WTC11 (cell line): ENCODE data around the gene LTBP3. TPM values are rescaled to one million over a fixed set of nuclear protein-coding genes. Genes with fewer than 3 reads are reported as not detected.

ENCODE experiments used
- ATAC-seq: fragments of 200-7000 bp; cut with Tn5 transposase; 2 replicates; pipeline ENCODE4 v1.10.0; 2021; ENCODE audit warnings: mild to moderate bottlenecking, moderate library complexity
- CTCF ChIA-PET: fragments of 300-600 bp; sonication (Branson Sonifier 250); formaldehyde crosslinking; loops from one replicate; lab custom pipeline; 2021; ENCODE audit warnings: antibody characterized with exemption; lab: Charles Lee
- POLR2A ChIA-PET: fragments of 350-600 bp; sonication (Branson Sonifier 250); formaldehyde crosslinking; loops from one replicate; lab custom pipeline; 2021; ENCODE audit warnings: antibody characterized with exemption; lab: Charles Lee
- DNase-seq: peaks from one replicate; pipeline ENCODE4 v3.0.0; 2021; ENCODE audit warnings: low spot score
- H3K27ac Mint-ChIP-seq: 2 replicates; pipeline ENCODE4 v1.8.0; 2021; ENCODE audit warnings: mixed read lengths
- H3K27me3 Mint-ChIP-seq: 2 replicates; pipeline ENCODE4 v1.8.0; 2021; ENCODE audit warnings: low read depth, mild to moderate bottlenecking, moderate library complexity, mixed read lengths
- H3K36me3 Mint-ChIP-seq: 2 replicates; pipeline ENCODE4 v1.8.0; 2021; ENCODE audit warnings: mixed read lengths
- H3K4me1 Mint-ChIP-seq: 2 replicates; pipeline ENCODE4 v1.8.0; 2022; ENCODE audit warnings: mixed read lengths
- H3K4me3 Mint-ChIP-seq: 2 replicates; pipeline ENCODE4 v1.8.0; 2021; ENCODE audit warnings: mild to moderate bottlenecking, moderate library complexity, mixed read lengths
- H3K9me3 Mint-ChIP-seq: 2 replicates; pipeline ENCODE4 v1.8.0; 2021; ENCODE audit warnings: mixed read lengths
- FOXJ3 ChIP-seq: sonication (generic); formaldehyde crosslinking; IDR thresholded peaks from 2 replicates; pipeline ENCODE4 v1.9.0; 2021; ENCODE audit warnings: missing genetic modification reagents, mild to moderate bottlenecking, borderline replicate concordance
- FOXP4 ChIP-seq: sonication (generic); formaldehyde crosslinking; IDR thresholded peaks from 2 replicates; pipeline ENCODE4 v1.8.0; 2022; ENCODE audit warnings: mild to moderate bottlenecking, missing genetic modification reagents
- RELA ChIP-seq: sonication (generic); formaldehyde crosslinking; IDR thresholded peaks from 2 replicates; pipeline ENCODE4 v1.8.1; 2022; ENCODE audit warnings: missing genetic modification reagents, mild to moderate bottlenecking, borderline replicate concordance
- SP1 ChIP-seq: sonication (generic); formaldehyde crosslinking; conservative IDR thresholded peaks from 2 replicates; pipeline ENCODE4 v1.8.1; 2022; ENCODE audit warnings: missing genetic modification reagents
- USF2 ChIP-seq: sonication (generic); formaldehyde crosslinking; IDR thresholded peaks from 2 replicates; pipeline ENCODE4 v1.8.1; 2023; ENCODE audit warnings: mild to moderate bottlenecking, missing genetic modification reagents, moderate library complexity
- ZNF317 ChIP-seq: sonication (generic); formaldehyde crosslinking; IDR thresholded peaks from 2 replicates; pipeline ENCODE4 v1.8.1; 2023; ENCODE audit warnings: low read depth, mild to moderate bottlenecking, moderate library complexity, missing genetic modification reagents, borderline replicate concordance
- ZNF671 ChIP-seq: fragments of 250-450 bp; sonication (Bioruptor Pico); IDR thresholded peaks from 2 replicates; pipeline ENCODE4 v1.8.0; 2021; ENCODE audit warnings: mild to moderate bottlenecking
- ZSCAN18 ChIP-seq: fragments of 250-450 bp; sonication (Bioruptor Pico); IDR thresholded peaks from 2 replicates; pipeline ENCODE4 v2.1.2; 2022; ENCODE audit warnings: mild to moderate bottlenecking, moderate library complexity
- total RNA-seq: library from RNA; stranded (reverse); gene quantifications from 3 replicates; pipeline ENCODE4 v1.2.3, GENCODE V29; 2021
- TF ChIP-seq, protein P1 (sequence below): sonication (generic); formaldehyde crosslinking; IDR thresholded peaks from 2 replicates; pipeline ENCODE4 v1.8.1; 2022; ENCODE audit warnings: mild to moderate bottlenecking, missing genetic modification reagents, moderate library complexity, borderline replicate concordance
- TF ChIP-seq, protein P2 (sequence below): fragments of 200-600 bp; IDR thresholded peaks from 2 replicates; pipeline ENCODE4 v1.8.0; 2022; ENCODE audit warnings: antibody characterized with exemption
- TF ChIP-seq, protein P3 (sequence below): fragments of 250-450 bp; sonication (Bioruptor Pico); IDR thresholded peaks from 2 replicates; pipeline ENCODE4 v1.9.0; 2021; ENCODE audit warnings: moderate library complexity, mild to moderate bottlenecking, inconsistent platforms, borderline replicate concordance
- TF ChIP-seq, protein P4 (sequence below): sonication (generic); formaldehyde crosslinking; IDR thresholded peaks from 2 replicates; pipeline ENCODE4 v1.8.0; 2022; ENCODE audit warnings: mild to moderate bottlenecking, missing genetic modification reagents

LTBP3 gene
- total RNA-seq, 1 experiment from 2014 or later, result 20.7 TPM

DNA sequence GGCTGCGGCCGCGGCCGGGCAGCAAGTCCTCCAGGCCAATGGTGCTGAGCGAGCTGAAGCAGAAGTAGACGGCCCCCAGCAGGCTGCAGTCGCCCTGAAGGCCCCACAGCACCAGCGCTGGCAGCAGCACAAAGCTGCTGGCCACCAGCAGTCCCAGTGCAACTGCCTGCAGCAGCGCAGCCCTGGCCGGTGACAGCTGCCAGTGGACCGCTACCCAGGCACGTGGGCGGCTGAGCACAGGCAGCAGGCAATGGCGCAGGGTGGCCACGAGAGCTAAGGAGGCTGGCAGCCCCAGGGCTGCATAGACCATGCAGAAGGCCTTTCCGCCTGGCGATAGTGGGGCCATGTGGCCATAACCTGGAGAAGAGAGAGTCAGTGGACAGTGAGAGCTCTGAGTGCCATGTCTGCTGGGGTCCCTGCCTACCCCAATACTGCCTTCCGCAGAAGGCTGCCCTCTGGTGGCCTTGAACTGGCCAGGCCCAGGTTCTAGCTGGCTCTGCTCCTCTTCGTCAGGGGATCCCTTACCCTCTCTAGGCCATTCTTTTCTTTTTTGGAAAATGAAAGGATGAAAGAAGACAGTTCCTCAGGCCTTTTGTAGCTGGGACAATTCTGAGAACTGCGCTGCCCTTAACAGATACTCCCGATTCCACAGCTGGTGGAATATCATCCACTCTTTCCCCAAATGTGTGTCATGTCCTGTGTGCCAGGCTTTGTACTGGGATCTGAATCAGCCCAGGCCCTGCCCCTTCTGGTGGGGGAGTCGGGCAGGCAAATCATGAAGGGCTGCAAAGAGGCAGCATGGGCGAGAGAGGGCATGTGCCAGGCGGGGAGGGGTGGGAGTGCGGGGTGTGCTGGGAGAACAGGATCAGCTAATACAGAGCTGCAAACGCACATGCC lies 35.6 kb upstream of the LTBP3 start:
- DNase-seq (peak; percentile 80), ATAC-seq (peak; percentile 49)
- no peaks in the 10 kb centered on the region for H3K9me3 Mint-ChIP-seq
- H3K4me3 Mint-ChIP-seq, result peak overlapping the region; percentile 65
- H3K4me1 Mint-ChIP-seq, result peaks cover 18% of the 10 kb centered on the region
- H3K36me3 Mint-ChIP-seq, result 0 out of 2 replicates have a peak, but pooled peaks cover under 1% of the 10 kb centered on the region
- TF ChIP-seq, protein P1, sequence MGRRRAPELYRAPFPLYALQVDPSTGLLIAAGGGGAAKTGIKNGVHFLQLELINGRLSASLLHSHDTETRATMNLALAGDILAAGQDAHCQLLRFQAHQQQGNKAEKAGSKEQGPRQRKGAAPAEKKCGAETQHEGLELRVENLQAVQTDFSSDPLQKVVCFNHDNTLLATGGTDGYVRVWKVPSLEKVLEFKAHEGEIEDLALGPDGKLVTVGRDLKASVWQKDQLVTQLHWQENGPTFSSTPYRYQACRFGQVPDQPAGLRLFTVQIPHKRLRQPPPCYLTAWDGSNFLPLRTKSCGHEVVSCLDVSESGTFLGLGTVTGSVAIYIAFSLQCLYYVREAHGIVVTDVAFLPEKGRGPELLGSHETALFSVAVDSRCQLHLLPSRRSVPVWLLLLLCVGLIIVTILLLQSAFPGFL (CRISPR knock-in tag), result no peak
- no peak for TF ChIP-seq SP1 (CRISPR knock-in tag)
- TF ChIP-seq, protein P2, sequence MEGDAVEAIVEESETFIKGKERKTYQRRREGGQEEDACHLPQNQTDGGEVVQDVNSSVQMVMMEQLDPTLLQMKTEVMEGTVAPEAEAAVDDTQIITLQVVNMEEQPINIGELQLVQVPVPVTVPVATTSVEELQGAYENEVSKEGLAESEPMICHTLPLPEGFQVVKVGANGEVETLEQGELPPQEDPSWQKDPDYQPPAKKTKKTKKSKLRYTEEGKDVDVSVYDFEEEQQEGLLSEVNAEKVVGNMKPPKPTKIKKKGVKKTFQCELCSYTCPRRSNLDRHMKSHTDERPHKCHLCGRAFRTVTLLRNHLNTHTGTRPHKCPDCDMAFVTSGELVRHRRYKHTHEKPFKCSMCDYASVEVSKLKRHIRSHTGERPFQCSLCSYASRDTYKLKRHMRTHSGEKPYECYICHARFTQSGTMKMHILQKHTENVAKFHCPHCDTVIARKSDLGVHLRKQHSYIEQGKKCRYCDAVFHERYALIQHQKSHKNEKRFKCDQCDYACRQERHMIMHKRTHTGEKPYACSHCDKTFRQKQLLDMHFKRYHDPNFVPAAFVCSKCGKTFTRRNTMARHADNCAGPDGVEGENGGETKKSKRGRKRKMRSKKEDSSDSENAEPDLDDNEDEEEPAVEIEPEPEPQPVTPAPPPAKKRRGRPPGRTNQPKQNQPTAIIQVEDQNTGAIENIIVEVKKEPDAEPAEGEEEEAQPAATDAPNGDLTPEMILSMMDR, result peak; percentile 52
- no peak for TF ChIP-seq FOXJ3 (CRISPR knock-in tag)
- no peak for TF ChIP-seq ZSCAN18 (CRISPR knock-in tag)
- TF ChIP-seq ZNF317 (CRISPR knock-in tag), result no peak
- no peak for TF ChIP-seq ZNF671 (CRISPR knock-in tag)
- TF ChIP-seq, all 79 proteins: peak for 1
- no peak overlapping the region for H3K27ac Mint-ChIP-seq
- POLR2A ChIA-PET, result interaction anchor here (0.6 to 2.0 kb wide), 4 partner anchors 21 to 833 kb away, joined by 3 to 8 read pairs (median 5); partner anchors contain the start of genes PCNX3 and SIPA1
- peaks cover 49% of the 10 kb centered on the region for H3K27me3 Mint-ChIP-seq
- CTCF ChIA-PET, result interaction anchor here (0.5 to 13.8 kb wide), 42 partner anchors 9 to 452 kb away, joined by 3 to 311 read pairs (median 5); partner anchors contain the start of genes CCDC85B, EHBP1L1, FAM89B and FIBP

- ChIA-PET CTCF (interaction anchor here (0.6 to 13.8 kb wide), 38 partner anchors 9 to 452 kb away, joined by 3 to 311 read pairs (median 6); partner anchors contain the start of genes AP5B1, CCDC85B, EHBP1L1 and FAM89B), POLR2A (interaction anchor here (0.6 to 2.0 kb wide), 5 partner anchors 15 to 832 kb away, joined by 3 to 8 read pairs (median 3); partner anchors contain the start of genes PCNX3 and SIPA1)
- H3K27me3 Mint-ChIP-seq, result peaks cover 53% of the 10 kb centered on the region
- peak overlapping the region; percentile 65 for H3K4me3 Mint-ChIP-seq
- DNase-seq, result no peak
- no peak overlapping the region for H3K27ac Mint-ChIP-seq
- no peaks in the 10 kb centered on the region for H3K36me3 Mint-ChIP-seq
- no peaks in the 10 kb centered on the region for H3K9me3 Mint-ChIP-seq
- no peak for ATAC-seq
- H3K4me1 Mint-ChIP-seq, result peaks cover 25% of the 10 kb centered on the region
- TF ChIP-seq, protein P3, sequence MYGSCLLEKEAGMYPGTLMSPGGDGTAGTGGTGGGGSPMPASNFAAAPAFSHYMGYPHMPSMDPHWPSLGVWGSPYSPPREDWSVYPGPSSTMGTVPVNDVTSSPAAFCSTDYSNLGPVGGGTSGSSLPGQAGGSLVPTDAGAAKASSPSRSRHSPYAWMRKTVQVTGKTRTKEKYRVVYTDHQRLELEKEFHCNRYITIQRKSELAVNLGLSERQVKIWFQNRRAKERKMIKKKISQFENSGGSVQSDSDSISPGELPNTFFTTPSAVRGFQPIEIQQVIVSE (CRISPR knock-in tag), result no peak
- TF ChIP-seq, protein P4, sequence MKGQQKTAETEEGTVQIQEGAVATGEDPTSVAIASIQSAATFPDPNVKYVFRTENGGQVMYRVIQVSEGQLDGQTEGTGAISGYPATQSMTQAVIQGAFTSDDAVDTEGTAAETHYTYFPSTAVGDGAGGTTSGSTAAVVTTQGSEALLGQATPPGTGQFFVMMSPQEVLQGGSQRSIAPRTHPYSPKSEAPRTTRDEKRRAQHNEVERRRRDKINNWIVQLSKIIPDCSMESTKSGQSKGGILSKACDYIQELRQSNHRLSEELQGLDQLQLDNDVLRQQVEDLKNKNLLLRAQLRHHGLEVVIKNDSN (CRISPR knock-in tag), result peak; percentile 64; the same call in 1 of the 2 replicates
- no peak for TF ChIP-seq SP1 (CRISPR knock-in tag)
- no peak for TF ChIP-seq FOXP4 (CRISPR knock-in tag)
- peak; percentile 73; the same call in 1 of the 2 replicates for TF ChIP-seq RELA (CRISPR knock-in tag)
- TF ChIP-seq USF2 (CRISPR knock-in tag), result peak; percentile 72
These were observed 34.8 kb upstream of the LTBP3 start for GRCh38 chr11:65592858-65593517.
